ENCODE results near the gene LAPTM5. TPM values are rescaled to one million over a fixed set of nuclear protein-coding genes. Genes with fewer than 3 reads are reported as not detected.

Gene LAPTM5
- polyA plus RNA-seq, 1 donor = 26.3 TPM

- no peak for DNase-seq
These were observed 28.5 kb downstream of the LAPTM5 start for GRCh38 chr1:30728832-30729638.

- no peak for DNase-seq
These were observed 29.2 kb downstream of the LAPTM5 start for GRCh38 chr1:30728340-30728739.

GRCh38 chr1:30727824-30728223, 29.8 kb downstream of the LAPTM5 start:
- DNase-seq = no peak

- DNase-seq = no peak
These were observed 30.5 kb downstream of the LAPTM5 start for GRCh38 chr1:30726773-30727684.

GRCh38 chr1:30726236-30726635, 31.3 kb downstream of the LAPTM5 start:
- DNase-seq = peak; percentile 55

- DNase-seq = no peak
These were observed 32.0 kb downstream of the LAPTM5 start for GRCh38 chr1:30725450-30726095.

- DNase-seq = no peak
These were observed 32.7 kb downstream of the LAPTM5 start for GRCh38 chr1:30724655-30725421.

- no peak for DNase-seq
These were observed 33.4 kb downstream of the LAPTM5 start for GRCh38 chr1:30724175-30724574.

GRCh38 chr1:30723331-30723755, 34.2 kb downstream of the LAPTM5 start, which contains the start of gene MATN1:
TSS of gene MATN1 (minus strand) at chr1:30723585. CDS start at chr1:30723551, 34 bp downstream.
- no peak for DNase-seq

GRCh38 chr1:30721812-30722537, 35.6 kb downstream of the LAPTM5 start:
- DNase-seq = no peak

- no peak for DNase-seq
These were observed 36.2 kb downstream of the LAPTM5 start for GRCh38 chr1:30721341-30721793.

- no peak for DNase-seq
These were observed 37.0 kb downstream of the LAPTM5 start for GRCh38 chr1:30720271-30721223.

GRCh38 chr1:30719406-30720270, 37.9 kb downstream of the LAPTM5 start:
- no peak for DNase-seq

- DNase-seq = peak; percentile 95
These were observed 38.8 kb downstream of the LAPTM5 start for GRCh38 chr1:30718636-30719405.

- peak; percentile 93 for DNase-seq
These were observed 39.4 kb downstream of the LAPTM5 start for GRCh38 chr1:30718091-30718635.

- no peak for DNase-seq
These were observed 40.9 kb downstream of the LAPTM5 start for GRCh38 chr1:30716646-30717045.

- DNase-seq = no peak
These were observed 41.7 kb downstream of the LAPTM5 start for GRCh38 chr1:30715886-30716285.

- DNase-seq = no peak
These were observed 42.4 kb downstream of the LAPTM5 start for GRCh38 chr1:30715216-30715615.
